Lower leg skin (tissue), 3 donors: Measurements from ENCODE around the gene TRMU.

Source experiments
- POLR2A ChIP-seq, 2 donors: fragments of 450-650 bp; IDR thresholded peaks; one replicate each; pipeline ENCODE4 v1.6.1; 2016 to 2017; ENCODE audit warnings: antibody characterized with exemption in 2 of 2, mild to moderate bottlenecking in 1 of 2, moderate library complexity in 1 of 2
- TF ChIP-seq, protein P1 (sequence below), 3 donors: fragments of 450-650 bp; IDR thresholded peaks; one replicate each; pipeline ENCODE4 v1.5.1; 2016; ENCODE audit warnings: antibody characterized with exemption in 3 of 3, mild to moderate bottlenecking in 3 of 3, moderate library complexity in 2 of 3

GRCh38 chr22:46336119-46337078 lies 885 bp downstream of the TRMU start:
- TF ChIP-seq, protein P1, sequence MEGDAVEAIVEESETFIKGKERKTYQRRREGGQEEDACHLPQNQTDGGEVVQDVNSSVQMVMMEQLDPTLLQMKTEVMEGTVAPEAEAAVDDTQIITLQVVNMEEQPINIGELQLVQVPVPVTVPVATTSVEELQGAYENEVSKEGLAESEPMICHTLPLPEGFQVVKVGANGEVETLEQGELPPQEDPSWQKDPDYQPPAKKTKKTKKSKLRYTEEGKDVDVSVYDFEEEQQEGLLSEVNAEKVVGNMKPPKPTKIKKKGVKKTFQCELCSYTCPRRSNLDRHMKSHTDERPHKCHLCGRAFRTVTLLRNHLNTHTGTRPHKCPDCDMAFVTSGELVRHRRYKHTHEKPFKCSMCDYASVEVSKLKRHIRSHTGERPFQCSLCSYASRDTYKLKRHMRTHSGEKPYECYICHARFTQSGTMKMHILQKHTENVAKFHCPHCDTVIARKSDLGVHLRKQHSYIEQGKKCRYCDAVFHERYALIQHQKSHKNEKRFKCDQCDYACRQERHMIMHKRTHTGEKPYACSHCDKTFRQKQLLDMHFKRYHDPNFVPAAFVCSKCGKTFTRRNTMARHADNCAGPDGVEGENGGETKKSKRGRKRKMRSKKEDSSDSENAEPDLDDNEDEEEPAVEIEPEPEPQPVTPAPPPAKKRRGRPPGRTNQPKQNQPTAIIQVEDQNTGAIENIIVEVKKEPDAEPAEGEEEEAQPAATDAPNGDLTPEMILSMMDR (IDR thresholded peaks at IDR 0.05), result no peak
- TF ChIP-seq POLR2A (IDR thresholded peaks at IDR 0.05), result no peak
